ENCODE results near the gene BEST3.

DNA sequence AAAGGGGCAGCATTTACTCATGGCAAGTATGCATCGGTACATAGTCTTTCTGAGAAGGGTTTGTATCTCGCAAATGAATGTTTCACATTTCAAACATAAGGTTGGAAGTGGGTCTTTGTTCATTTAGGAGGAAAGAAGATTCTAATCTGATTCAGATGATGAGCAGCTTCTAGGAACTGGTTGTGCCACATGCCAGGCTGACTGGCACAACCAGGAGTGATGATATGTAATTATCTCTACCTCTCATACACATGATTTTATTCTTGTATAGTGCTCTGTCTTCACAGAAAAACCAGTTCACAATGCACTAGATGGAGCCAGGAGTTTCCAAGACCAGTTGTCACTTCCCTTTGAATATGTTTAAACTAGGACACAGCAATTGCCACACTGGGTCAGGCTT is 13.7 kb upstream of the BEST3 start:
- TF ChIP-seq TAF1 (IDR thresholded peaks at IDR 0.05; ENCODE audit: borderline replicate concordance, low read depth, low read length) (no peak), POLR2A (IDR thresholded peaks at IDR 0.05; ENCODE audit: low read depth, low read length) (no peak), POLR2AphosphoS5 (IDR thresholded peaks at IDR 0.05; ENCODE audit: low read depth, low read length) (no peak)

All from GM12892 (cell line).